Osteocyte (in vitro differentiated cells): ENCODE results near the gene DDX1. TPM values are rescaled to one million over a fixed set of nuclear protein-coding genes. Genes with fewer than 3 reads are reported as not detected.

ENCODE experiments used
- DNase-seq: peaks from one replicate; pipeline ENCODE4 v3.0.0; 2021; ENCODE audit warnings: mixed read lengths; ENCODE audit not compliant: unreplicated experiment; ENCODE audit errors: extremely low spot score
- H3K27ac Mint-ChIP-seq: one replicate; pipeline ENCODE4 v1.8.0; 2021; ENCODE audit warnings: mild to moderate bottlenecking, mixed read lengths; ENCODE audit not compliant: unreplicated experiment
- H3K27me3 Mint-ChIP-seq: one replicate; pipeline ENCODE4 v1.8.0; 2021; ENCODE audit warnings: mixed read lengths; ENCODE audit not compliant: unreplicated experiment
- H3K36me3 Mint-ChIP-seq: one replicate; pipeline ENCODE4 v1.8.0; 2021; ENCODE audit warnings: mixed read lengths; ENCODE audit not compliant: unreplicated experiment
- H3K4me1 Mint-ChIP-seq: one replicate; pipeline ENCODE4 v1.8.0; 2021; ENCODE audit warnings: mixed read lengths; ENCODE audit not compliant: unreplicated experiment
- H3K4me3 Mint-ChIP-seq: one replicate; pipeline ENCODE4 v1.8.0; 2021; ENCODE audit warnings: mild to moderate bottlenecking, moderate library complexity, mixed read lengths; ENCODE audit not compliant: unreplicated experiment
- H3K9me3 Mint-ChIP-seq: one replicate; pipeline ENCODE4 v1.8.0; 2021; ENCODE audit warnings: mixed read lengths; ENCODE audit not compliant: unreplicated experiment
- total RNA-seq: library from RNA; stranded (reverse); gene quantifications from 2 replicates; pipeline ENCODE4 v1.2.1, GENCODE V29; 2021
- TF ChIP-seq, protein P1 (sequence below): fragments of 200-600 bp; sonication (generic); IDR thresholded peaks from 2 replicates; pipeline ENCODE4 v1.5.0; 2021; ENCODE audit warnings: antibody characterized with exemption, mild to moderate bottlenecking, moderate library complexity

DDX1 gene
- total RNA-seq, 1 donor from 2014 or later: 90.7 TPM

- Mint-ChIP-seq H3K9me3 (no peaks in the 10 kb centered on the region), H3K4me3 (no peak overlapping the region), H3K36me3 (peaks cover 79% of the 10 kb centered on the region), H3K27ac (no peak overlapping the region), H3K4me1 (no peaks in the 10 kb centered on the region), H3K27me3 (no peaks in the 10 kb centered on the region)
- DNase-seq: no peak
- TF ChIP-seq, protein P1, sequence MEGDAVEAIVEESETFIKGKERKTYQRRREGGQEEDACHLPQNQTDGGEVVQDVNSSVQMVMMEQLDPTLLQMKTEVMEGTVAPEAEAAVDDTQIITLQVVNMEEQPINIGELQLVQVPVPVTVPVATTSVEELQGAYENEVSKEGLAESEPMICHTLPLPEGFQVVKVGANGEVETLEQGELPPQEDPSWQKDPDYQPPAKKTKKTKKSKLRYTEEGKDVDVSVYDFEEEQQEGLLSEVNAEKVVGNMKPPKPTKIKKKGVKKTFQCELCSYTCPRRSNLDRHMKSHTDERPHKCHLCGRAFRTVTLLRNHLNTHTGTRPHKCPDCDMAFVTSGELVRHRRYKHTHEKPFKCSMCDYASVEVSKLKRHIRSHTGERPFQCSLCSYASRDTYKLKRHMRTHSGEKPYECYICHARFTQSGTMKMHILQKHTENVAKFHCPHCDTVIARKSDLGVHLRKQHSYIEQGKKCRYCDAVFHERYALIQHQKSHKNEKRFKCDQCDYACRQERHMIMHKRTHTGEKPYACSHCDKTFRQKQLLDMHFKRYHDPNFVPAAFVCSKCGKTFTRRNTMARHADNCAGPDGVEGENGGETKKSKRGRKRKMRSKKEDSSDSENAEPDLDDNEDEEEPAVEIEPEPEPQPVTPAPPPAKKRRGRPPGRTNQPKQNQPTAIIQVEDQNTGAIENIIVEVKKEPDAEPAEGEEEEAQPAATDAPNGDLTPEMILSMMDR: no peak
Observed at GRCh38 chr2:15603044-15603765, 11.5 kb downstream of the DDX1 start.

DNA sequence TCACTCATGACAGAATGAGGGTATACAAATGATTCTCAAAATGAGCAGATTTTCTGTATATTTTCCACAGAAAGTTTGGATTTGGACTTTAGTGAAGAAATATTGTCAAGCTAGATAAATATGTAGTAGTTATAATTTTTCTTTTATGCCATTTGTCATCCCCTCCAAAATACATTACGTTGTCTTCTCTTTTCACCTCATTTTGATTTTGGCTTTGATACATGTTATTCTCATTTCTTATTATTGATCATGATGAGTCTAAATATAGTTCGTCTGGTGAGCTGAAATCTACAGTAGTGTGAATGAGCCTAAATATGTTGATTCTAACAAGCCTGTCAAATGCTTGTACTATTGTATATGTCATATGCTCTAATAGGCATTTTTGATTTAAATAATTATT lies 12.3 kb downstream of the DDX1 start:
- H3K27ac Mint-ChIP-seq: no peak overlapping the region
- DNase-seq: no peak
- peaks cover 76% of the 10 kb centered on the region for H3K36me3 Mint-ChIP-seq
- no peaks in the 10 kb centered on the region for H3K27me3 Mint-ChIP-seq
- H3K9me3 Mint-ChIP-seq: no peaks in the 10 kb centered on the region
- TF ChIP-seq, protein P1: no peak
- H3K4me3 Mint-ChIP-seq: no peak overlapping the region
- no peaks in the 10 kb centered on the region for H3K4me1 Mint-ChIP-seq

- Mint-ChIP-seq H3K27me3 (no peaks in the 10 kb centered on the region), H3K36me3 (peaks cover 80% of the 10 kb centered on the region), H3K9me3 (no peaks in the 10 kb centered on the region), H3K4me3 (no peak overlapping the region), H3K27ac (no peak overlapping the region), H3K4me1 (no peaks in the 10 kb centered on the region)
- no peak for DNase-seq
- TF ChIP-seq, protein P1: no peak
Observed at GRCh38 chr2:15605721-15606120, 14.1 kb downstream of the DDX1 start.

DNA sequence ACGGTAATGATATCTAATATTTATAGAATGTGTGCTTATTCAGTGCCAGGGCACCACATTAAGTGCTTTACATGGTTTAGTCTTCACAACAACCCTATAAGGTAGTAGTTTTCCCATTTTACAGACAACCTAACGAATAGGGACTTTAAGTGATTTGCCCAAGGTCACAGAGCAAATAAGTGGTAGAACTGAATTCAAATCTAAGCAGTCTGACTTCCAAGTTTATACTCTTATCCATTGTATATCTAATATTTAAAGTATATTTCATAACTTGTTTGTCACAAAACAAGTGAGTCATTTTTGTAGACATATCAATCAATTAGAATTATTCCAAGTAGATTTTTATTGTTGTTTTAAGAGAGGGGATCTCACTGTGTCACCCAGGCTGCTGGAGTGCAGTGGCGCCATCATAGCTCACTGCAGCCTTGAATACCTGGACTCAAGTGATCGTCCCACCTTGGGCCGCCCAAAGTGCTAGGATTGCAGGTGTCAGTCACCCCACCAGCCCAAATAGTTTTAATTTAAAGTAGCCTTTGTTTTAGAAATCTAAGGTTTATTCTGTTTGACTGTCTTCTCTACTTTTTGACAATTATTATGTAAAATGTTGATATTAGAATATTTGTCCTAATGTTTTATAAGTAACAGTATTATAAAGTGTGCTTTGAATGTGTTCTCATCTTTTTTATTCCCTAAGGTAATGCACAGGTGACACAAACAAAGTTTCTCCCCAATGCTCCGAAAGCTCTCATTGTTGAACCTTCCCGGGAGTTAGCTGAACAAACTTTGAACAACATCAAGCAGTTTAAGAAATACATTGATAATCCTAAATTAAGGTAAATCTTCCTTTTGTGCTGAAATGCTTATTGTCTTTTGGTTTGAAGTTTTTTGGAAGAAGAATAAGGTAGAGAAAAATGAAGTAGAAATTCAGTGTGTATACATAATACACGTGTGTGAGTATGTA lies 15.1 kb downstream of the DDX1 start:
- Mint-ChIP-seq H3K9me3 (no peaks in the 10 kb centered on the region), H3K36me3 (peaks cover 71% of the 10 kb centered on the region), H3K27me3 (no peaks in the 10 kb centered on the region), H3K27ac (no peak overlapping the region), H3K4me3 (no peak overlapping the region), H3K4me1 (no peaks in the 10 kb centered on the region)
- no peak for DNase-seq
- TF ChIP-seq, protein P1: no peak
